Superior temporal gyrus (tissue), 1 donor: ENCODE results near the gene RYR1.
A peak's percentile ranks its signal among the peaks of the same experiment; 100 is the strongest.
"Not testable (repeated sequence)": the region's sequence is repeated elsewhere in the genome, so short reads cannot be mapped to it uniquely, and the experiment has no call there.

Experiments
- DNase-seq: peaks from one replicate; pipeline ENCODE4 v3.0.0-alpha.2; 2016; ENCODE audit errors: extremely low spot score

The RYR1 gene

DNA sequence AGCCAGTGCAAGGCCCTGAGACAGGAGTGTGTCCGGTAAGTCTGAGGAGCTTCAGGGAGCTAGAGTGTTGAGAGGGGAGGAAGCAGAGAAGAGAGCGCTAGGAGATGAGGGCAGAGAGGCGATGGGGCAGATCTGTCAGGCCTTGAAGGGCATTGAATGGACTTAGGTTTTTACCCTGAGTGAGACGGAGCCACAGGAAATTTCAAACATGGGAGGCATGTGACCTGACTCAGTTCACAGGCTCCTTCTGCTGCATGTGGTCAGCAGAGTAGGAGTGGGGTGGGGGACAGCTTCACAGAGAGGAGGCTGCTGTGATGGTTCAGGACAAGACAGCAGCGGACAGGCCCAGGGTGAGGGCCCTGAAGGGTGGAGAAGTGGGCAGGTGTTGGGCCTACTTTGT lies 33.1 kb upstream of the RYR1 start:
- DNase-seq, result no peak

GRCh38 chr19:38401148-38401547 lies 32.3 kb upstream of the RYR1 start:
- DNase-seq, result no peak

DNA sequence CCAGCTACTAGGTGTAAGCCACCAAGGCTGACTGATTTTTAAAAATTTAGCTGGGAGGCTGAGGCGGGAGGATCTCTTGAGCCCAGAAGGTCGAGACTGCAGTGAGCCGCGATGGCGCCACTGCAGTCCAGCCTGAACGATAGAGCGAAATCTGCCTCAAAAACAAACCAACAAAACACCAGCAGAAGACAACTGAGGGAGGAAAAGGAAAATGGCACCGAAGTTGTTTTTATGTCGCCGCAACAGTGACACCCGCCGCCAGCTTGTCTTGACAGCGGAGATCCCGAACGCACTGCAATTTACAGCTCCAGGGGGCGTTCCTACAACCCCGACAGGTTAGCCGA lies 30.9 kb upstream of the RYR1 start:
- DNase-seq, result no peak

GRCh38 chr19:38402967-38403674 lies 30.4 kb upstream of the RYR1 start, which contains the start of gene FAM98C:
Gene FAM98C, plus strand, starts transcription at chr19:38403093. Its CDS starts 61 bp downstream, at chr19:38403154.
- DNase-seq, result peak; percentile 96

- no peak for DNase-seq
Measured at GRCh38 chr19:38404858-38405257, 28.6 kb upstream of the RYR1 start.

DNA sequence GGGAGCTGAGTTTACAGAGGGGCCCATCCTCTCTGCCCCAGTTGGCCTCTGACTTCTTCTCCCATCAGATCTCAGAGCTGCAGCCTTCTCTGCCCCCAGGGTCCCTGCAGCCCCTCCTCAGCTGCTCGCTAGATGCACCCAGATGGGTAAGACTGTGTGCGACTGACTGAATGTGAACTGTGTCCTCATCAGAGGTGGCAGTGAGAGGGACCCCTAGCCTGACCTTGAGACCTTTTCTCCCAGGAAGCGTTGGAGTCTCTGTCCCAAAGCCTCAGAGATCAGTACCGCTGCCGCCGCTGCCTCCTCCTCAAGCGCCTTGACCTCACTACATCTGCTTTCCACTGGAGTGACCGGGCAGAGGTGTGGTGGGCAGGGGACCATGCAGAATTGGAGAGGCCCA lies 28.2 kb upstream of the RYR1 start:
- DNase-seq, result no peak

DNA sequence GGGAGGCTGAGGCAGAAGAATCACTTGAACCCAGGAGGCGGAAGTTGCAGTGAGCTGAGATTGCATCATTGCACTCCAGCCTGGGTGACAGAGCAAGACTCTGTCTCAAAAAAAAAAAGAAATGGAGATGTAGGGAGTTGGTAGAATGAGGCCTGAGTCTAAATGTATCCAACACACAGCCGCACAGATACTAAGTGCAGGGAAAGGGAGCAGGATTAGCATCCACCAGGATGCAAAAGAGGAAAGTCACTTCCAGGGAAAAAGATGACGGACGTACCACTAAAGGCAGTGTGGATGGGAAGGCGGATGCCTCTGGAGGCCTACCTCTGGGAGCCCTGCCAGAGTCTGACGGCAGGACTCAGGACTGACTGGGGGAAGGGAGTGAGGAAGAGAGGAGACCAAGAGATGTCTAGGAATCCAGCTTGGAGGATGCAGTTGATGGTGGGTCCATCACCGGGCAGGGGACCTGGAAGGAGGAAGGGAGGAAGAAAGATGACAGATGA lies 23.8 kb upstream of the RYR1 start:
- DNase-seq, result no peak

- DNase-seq, result not testable (repeated sequence)
Measured at GRCh38 chr19:38410407-38410806, 23.1 kb upstream of the RYR1 start.

GRCh38 chr19:38411041-38411712 lies 22.3 kb upstream of the RYR1 start:
- DNase-seq, result no peak

- DNase-seq, result not testable (repeated sequence)
Measured at GRCh38 chr19:38411898-38412297, 21.6 kb upstream of the RYR1 start.

DNA sequence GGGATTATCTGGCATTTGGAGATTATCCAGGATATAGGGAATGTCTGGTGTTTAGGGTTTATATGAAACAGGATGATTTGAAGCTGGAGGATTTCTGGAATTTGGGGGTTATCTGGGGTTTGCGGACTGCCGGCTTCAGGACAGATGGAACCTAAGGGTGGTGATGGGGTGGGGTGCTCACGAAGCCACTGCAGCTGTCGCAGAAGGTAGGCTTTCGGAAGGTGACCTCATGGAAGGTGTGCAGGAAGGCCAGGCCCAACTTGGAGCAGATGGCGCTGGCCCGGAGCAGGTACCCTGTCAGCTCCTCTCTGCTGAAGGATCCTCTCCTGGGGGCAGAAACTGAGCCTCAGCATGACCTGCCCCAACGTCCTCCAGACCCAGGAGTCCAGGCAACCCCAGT lies 21.0 kb upstream of the RYR1 start:
- DNase-seq, result no peak

DNA sequence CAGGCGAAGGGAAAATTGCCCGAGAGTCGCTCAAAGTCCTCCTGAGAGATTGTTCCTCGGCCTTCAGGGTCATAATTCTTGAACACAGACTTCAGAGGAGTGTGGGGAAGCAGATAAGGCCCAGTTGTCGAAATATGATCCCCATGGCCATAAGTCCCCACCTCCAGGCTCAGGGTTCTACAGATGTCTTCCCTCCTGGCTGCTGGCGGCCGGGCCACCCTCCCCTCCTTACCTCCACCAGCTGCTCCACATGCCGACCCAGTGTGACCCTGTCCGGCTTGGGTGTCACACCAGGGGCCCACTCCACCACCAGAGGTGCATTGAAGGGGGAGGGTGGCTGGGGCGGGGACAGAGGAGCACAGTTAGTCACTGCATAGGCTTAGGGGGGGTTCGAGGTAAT lies 20.5 kb upstream of the RYR1 start:
- no peak for DNase-seq

DNA sequence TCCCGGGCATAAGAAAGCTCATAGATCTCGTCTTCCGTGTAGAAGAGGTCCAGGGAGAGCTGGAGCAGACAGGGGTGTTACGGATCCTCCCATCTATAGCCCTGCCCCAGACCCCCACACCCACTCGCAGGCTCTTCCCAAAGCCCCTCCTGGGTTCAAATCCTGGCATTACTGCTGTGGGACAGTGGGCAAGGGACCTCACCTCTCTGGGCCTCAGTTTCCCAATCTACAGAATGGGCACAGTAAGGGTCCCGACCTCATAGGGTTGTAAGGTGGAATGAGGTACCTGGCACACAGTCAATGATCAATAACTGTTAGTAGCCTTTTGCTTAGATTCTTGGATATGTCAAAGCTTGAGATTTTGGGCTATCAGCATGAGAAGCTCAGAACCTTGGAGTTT lies 20.1 kb upstream of the RYR1 start:
- DNase-seq, result no peak

- no peak for DNase-seq
Measured at GRCh38 chr19:38417146-38417543, 16.3 kb upstream of the RYR1 start.

GRCh38 chr19:38417544-38418506 lies 15.7 kb upstream of the RYR1 start:
- DNase-seq, result no peak

DNA sequence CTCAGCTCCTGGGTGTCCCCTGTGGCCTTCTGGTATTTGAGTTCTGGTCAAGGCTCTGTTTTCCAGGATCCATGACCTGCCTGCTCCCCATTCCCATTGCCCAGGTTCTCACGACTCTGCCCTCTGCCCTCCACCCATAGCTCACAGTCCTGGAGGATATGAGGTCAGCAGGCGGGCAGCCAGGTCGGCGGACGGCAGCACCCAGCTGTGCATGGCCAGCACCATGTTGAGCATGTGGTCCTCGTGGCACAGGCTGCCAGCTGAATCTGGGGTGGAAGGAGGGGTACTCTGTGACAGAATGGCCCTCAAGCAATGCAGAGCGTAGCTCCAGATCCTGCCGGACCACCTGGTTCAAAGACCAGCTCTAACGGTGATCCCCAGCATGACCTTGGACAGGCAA lies 12.6 kb upstream of the RYR1 start:
- no peak for DNase-seq

DNA sequence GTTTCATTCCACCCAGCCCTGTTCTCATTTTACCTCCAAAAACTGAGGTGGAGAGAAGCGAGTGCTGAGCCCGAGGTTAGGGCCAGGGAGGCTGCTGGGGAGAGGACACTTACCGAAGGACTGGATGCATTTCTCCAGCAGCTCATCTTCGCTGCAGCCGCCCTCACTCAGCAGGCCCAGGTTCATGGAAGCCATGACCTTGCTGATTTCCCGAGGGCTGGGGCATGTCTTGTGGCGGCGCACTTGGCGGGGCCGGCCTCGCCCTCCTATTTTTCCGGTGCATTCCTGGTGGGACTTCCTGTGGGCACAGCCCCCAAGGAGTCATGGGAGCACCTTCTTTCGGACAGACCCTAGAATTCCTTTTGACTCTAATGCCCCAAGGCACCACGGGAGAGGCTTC lies 11.6 kb upstream of the RYR1 start:
- DNase-seq, result no peak

DNA sequence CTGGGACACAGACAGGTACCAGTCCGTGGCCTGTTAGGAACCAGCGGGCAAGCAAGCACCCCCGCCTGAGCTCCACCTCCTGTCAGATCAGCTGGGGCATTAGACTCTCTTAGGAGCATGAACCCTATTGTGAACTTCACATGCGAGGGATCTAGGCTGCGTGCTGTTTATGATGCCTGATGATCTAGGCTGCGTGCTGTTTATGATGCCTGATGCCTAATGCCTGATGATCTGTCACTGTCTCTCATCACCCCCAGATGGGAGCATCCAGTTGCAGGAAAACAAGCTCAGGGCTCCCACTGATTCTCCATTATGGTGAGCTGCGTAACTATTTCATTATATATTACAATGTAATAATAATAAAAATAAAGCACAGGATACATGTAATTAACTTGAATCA lies 11.1 kb upstream of the RYR1 start:
- no peak for DNase-seq

GRCh38 chr19:38424272-38424671 lies 9.2 kb upstream of the RYR1 start:
- no peak for DNase-seq

- DNase-seq, result no peak
Measured at GRCh38 chr19:38425222-38425809, 8.2 kb upstream of the RYR1 start.

- no peak for DNase-seq
Measured at GRCh38 chr19:38425810-38426466, 7.6 kb upstream of the RYR1 start, which contains the start of gene RASGRP4. Gene RASGRP4, minus strand, starts transcription at chr19:38426219. Its CDS starts 128 bp downstream, at chr19:38426091.
